Activated CD4-positive, alpha-beta T cell treated with anti-CD3 and anti-CD28 coated beads, Interleukin-2, Interleukin-4, amounts not matched to agents 100 ng/mL and 50 ng/mL, durations not matched to agents 16 hours and 8 hours (primary cell): Measurements from ENCODE around the gene USH2A.
"Not testable (repeated sequence)": the region's sequence is repeated elsewhere in the genome, so short reads cannot be mapped to it uniquely, and the experiment has no call there.

ENCODE experiments used
- DNase-seq: peaks from one replicate; pipeline ENCODE4 v3.0.0-alpha.2; 2020; ENCODE audit warnings: low spot score

Gene USH2A

GRCh38 chr1:216046336-216046735 is 376.9 kb downstream of the USH2A start:
- no peak for DNase-seq

DNA sequence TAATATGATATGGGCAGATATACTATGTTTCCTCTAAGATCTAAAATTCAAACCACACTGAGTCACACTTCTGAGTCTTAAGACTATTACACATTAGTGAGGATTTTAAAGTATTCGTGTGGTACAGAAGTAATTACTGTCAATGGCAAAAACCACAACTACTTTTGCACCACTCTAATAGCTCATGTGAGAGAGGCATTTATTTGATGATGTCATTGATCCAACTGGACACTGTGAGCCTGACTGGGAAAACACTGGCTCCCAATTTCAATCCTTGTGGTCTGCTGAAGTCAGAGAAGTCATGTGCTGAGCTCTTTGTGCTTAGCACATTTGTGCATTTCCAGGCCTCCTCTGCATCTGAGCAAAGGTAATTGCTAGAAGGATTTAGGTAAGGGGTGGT is 377.8 kb downstream of the USH2A start:
- DNase-seq: no peak

GRCh38 chr1:216044538-216044937 is 378.7 kb downstream of the USH2A start:
- DNase-seq: no peak

DNA sequence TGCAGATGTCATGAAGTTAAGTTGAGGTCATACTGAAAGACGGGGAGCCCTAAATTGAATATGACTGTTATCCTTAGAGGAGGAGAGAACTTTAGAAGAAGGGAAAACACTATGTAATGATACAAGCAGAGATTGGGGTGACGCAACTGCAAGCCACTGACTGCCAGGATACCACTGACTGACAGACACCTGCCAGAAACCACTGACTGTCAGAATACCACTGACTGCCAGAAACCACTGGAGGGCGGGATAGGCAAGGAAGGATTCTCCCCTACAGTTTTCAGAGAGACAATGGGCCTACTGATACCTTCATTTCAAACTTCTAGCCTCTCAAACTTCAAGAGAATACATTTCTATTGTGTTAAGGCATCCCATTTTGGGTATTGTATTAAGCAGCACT is 388.7 kb downstream of the USH2A start:
- DNase-seq: no peak

- DNase-seq: no peak
These were observed 390.2 kb downstream of the USH2A start for GRCh38 chr1:216032961-216033614.

DNA sequence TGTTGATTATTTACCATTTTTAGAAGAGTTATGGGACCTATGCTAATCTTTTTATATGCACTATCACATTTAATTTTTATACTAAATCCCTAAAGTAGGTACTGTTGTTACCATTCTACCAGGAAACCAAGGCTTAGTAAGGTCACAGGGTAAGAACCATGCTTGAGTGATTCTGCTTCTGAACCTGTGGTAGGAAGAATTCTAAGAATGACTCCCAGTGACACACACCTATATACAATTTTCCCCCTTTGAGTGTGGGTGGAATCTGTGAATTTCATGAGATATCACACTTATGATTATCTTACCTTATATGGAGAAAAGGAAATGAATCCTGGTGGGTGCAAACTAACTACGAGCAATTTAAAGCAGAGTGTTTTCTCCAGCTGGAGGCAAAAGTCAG is 391.0 kb downstream of the USH2A start:
- DNase-seq: no peak

GRCh38 chr1:216028631-216029030 is 394.6 kb downstream of the USH2A start:
- DNase-seq: no peak

- DNase-seq: no peak
These were observed 398.7 kb downstream of the USH2A start for GRCh38 chr1:216024546-216024945.

GRCh38 chr1:216020743-216021345 is 402.4 kb downstream of the USH2A start:
- DNase-seq: no peak

GRCh38 chr1:216015116-216015515 is 408.1 kb downstream of the USH2A start:
- no peak for DNase-seq

DNA sequence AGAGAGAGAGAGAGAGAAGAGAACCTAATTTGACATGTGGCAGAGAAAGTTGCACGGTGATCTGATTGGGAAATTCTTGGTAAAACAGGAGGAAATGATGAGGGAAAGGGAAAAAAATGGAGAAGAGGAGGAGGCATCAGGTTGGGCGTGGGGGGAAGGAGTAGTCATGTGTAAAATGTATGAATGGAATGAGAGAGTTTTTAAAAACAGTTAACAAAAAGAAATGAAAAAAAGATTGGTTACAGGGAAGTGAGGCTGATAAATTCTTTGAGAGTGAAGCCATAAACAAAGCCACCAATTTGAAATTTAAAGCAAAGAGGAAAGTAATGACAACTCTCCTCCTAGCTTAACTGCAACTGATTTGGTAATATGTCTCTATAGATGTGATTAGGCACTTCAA is 409.2 kb downstream of the USH2A start:
- no peak for DNase-seq

DNA sequence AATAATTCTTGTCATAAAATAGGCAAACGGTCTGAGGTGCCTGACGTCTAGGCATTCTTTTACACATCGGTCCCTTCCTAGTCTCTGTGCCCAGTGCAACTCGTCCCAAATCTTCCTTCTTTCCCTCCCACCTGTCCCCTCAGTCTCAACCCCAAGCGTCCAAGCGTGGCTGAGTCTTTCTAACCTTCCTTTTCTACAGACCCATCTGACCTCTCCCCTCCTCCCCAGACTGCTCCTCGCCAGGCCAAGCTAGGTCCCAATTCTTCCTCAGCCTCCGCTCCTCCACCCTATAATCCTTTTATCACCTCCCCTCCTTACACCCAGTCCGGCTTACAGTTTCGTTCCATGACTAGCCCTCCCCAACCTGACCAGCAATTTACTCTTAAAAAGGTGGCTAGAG is 413.8 kb downstream of the USH2A start:
- DNase-seq: not testable (repeated sequence)

DNA sequence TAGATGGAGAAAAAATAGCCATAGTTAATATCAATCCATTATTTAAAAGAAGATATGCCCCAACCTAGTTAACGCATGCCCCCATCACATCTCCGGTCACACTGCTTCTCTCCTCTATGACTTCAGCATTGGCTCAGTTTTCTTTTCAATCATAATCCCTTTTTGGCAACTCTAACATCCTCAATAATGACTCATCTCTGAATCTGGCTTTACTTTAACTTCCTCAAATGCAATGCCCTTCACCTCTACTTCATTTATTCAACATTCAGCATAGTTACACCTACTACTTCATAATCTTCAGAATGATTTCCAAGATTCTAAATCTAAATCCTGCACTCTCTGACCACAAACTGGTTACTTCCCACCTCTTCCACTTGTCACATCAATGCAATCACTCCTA is 417.3 kb downstream of the USH2A start:
- DNase-seq: no peak

- DNase-seq: no peak
These were observed 430.6 kb downstream of the USH2A start for GRCh38 chr1:215992620-215993019.

- no peak for DNase-seq
These were observed 436.0 kb downstream of the USH2A start for GRCh38 chr1:215987092-215987875.

GRCh38 chr1:215986401-215986800 is 436.8 kb downstream of the USH2A start:
- DNase-seq: no peak

DNA sequence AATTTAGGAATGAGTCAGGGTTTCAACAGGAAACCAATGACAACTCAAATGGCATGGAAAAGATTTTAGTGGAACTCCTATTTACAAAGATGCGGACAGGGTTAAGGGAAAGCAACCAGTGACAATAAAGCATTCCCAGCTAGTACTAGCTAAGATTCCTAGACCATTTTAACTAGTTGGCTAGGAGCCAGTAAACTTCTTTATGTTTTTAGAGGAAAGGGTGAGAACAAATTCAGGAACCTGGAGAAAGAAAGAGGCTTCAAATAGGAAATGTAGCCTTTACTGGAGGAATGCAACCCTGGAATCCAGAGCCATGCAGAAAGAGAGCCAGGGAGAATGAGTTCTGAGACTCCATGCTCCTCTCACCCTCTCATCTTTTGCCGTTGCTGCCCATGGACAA is 439.6 kb downstream of the USH2A start:
- no peak for DNase-seq

DNA sequence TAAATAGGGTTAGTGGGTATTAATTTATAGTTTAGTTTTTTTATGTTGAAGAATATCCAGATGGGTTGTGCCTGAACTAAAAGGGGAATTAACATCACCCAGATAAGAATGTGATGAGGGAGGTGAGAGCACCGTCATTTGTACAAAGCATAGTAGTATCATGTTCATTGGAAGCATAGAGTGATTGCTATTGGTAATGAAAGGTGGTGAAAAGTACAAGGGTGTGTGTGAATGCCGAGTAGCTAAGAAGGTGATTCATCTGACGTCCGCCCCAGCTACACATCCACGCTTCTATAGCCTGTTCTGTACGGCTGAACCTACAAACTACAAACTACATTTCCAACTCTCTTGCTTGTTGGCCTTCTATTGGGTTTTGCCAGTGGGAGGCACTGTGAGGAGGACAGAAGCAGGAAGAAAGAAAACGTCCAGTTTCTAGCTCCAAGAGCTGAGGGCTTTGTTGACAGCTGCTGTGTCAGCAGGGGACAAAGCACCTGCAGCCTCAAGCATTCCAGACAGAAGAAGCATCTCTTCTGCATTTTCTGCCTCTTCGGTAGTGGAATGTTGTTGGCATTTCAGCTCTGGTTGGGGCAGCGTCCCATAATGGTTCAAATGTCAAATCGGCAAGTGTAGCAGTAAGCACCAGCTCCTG is 451.3 kb downstream of the USH2A start:
- no peak for DNase-seq

DNA sequence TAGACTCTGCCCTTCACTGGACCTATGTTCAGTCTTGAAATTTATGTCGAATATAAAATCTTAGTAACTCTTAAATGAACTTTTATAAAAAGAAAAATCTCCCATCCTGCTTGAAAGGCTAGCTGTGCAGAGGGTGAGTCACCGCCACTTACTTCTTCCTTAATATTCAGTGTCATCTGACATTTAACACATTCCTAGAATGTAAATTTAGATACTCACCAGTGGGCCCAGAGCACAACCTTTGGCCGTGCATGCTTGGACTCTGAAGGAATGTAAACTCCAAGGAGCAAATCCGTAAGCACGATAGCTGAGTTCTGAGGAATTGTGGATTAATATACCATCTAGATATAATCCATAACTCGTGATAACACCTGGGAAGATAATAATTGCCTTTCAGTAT is 452.8 kb downstream of the USH2A start:
- DNase-seq: no peak

GRCh38 chr1:215963621-215964020 is 459.6 kb downstream of the USH2A start:
- no peak for DNase-seq

GRCh38 chr1:215963040-215963439 is 460.2 kb downstream of the USH2A start:
- no peak for DNase-seq

GRCh38 chr1:215958841-215959240 is 464.4 kb downstream of the USH2A start:
- no peak for DNase-seq

DNA sequence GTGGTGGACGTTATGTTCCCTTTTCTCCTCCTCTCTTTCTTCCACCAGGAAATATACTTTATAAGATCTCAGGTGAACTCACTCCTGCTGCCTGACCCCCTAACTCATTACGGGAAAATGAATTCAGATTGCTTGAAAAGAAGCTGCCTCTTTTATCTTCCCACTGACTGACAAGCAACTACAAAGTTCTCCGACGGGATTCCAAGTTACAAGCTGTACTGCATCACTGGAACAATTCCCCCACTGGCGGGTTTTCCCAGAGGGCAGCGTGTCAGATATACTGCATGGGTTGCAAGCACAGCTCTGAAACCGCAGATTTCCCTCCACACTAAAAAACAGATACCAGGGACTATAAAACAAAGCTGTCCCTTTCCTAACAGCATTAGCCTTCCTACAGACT is 465.6 kb downstream of the USH2A start:
- no peak for DNase-seq
